SK-N-SH treated with all-trans-retinoic acid at 6 μM for 48 hours (cell line): ENCODE data around the gene F8.

Experiments used
- ARNTL ChIP-seq: fragments of 450-650 bp; formaldehyde crosslinking; IDR thresholded peaks from 2 replicates; pipeline ENCODE4 v1.5.0; 2020; ENCODE audit warnings: low read depth, mild to moderate bottlenecking, moderate library complexity, borderline replicate concordance
- CREB5 ChIP-seq: fragments of 250-450 bp; sonication (Bioruptor Pico); IDR thresholded peaks from 2 replicates; pipeline ENCODE4 v1.5.1; 2020; ENCODE audit warnings: low read depth, mild to moderate bottlenecking, moderate library complexity
- CSDC2 ChIP-seq: fragments of 250-450 bp; sonication (Bioruptor Pico); IDR thresholded peaks from 2 replicates; pipeline ENCODE4 v1.5.0; 2020; ENCODE audit warnings: mild to moderate bottlenecking, moderate library complexity
- ESRRG ChIP-seq: fragments of 250-450 bp; sonication (Bioruptor Pico); IDR thresholded peaks from 2 replicates; pipeline ENCODE4 v1.6.1; 2021; ENCODE audit warnings: mild to moderate bottlenecking
- OSR1 ChIP-seq: fragments of 250-450 bp; sonication (Bioruptor Pico); IDR thresholded peaks from 2 replicates; pipeline ENCODE4 v1.8.0; 2022; ENCODE audit warnings: moderate library complexity, mild to moderate bottlenecking, inconsistent platforms
- PATZ1 ChIP-seq: fragments of 250-450 bp; sonication (Bioruptor Pico); IDR thresholded peaks from 2 replicates; pipeline ENCODE4 v1.8.0; 2020; ENCODE audit warnings: mild to moderate bottlenecking, moderate library complexity, borderline replicate concordance
- POU6F1 ChIP-seq: fragments of 250-450 bp; sonication (Bioruptor Pico); IDR thresholded peaks from 2 replicates; pipeline ENCODE4 v1.8.0; 2021; ENCODE audit warnings: low read depth, mild to moderate bottlenecking, moderate library complexity, borderline replicate concordance
- PPARA ChIP-seq: fragments of 250-450 bp; sonication (Bioruptor Pico); IDR thresholded peaks from 2 replicates; pipeline ENCODE4 v1.5.0; 2020; ENCODE audit warnings: mild to moderate bottlenecking, borderline replicate concordance
- RARB ChIP-seq: fragments of 250-450 bp; sonication (Bioruptor Pico); IDR thresholded peaks from 2 replicates; pipeline ENCODE4 v1.8.0; 2021; ENCODE audit warnings: mild to moderate bottlenecking, moderate library complexity
- SNAI2 ChIP-seq: fragments of 250-450 bp; sonication (Bioruptor Pico); IDR thresholded peaks from 2 replicates; pipeline ENCODE4 v1.5.0; 2020; ENCODE audit warnings: mild to moderate bottlenecking, moderate library complexity
- TOX ChIP-seq: fragments of 250-450 bp; sonication (Bioruptor Pico); IDR thresholded peaks from 2 replicates; pipeline ENCODE4 v1.8.0; 2021; ENCODE audit warnings: mild to moderate bottlenecking, moderate library complexity, borderline replicate concordance
- ZFP30 ChIP-seq: fragments of 450-650 bp; formaldehyde crosslinking; IDR thresholded peaks from 2 replicates; pipeline ENCODE4 v1.5.0; 2022; ENCODE audit warnings: mild to moderate bottlenecking, moderate library complexity
- ZNF70 ChIP-seq: fragments of 450-650 bp; formaldehyde crosslinking; IDR thresholded peaks from 2 replicates; pipeline ENCODE4 v1.5.0; 2020; ENCODE audit warnings: mild to moderate bottlenecking, moderate library complexity
- ZNF8 ChIP-seq: fragments of 450-650 bp; formaldehyde crosslinking; IDR thresholded peaks from 2 replicates; pipeline ENCODE4 v1.5.0; 2020; ENCODE audit warnings: mild to moderate bottlenecking, moderate library complexity

GRCh38 chrX:154815274-154815818 lies 207.2 kb downstream of the F8 start:
- no peak for TF ChIP-seq ESRRG (CRISPR knock-in tag)
- no peak for TF ChIP-seq ARNTL
- no peak for TF ChIP-seq ZFP30 (CRISPR knock-in tag)
- TF ChIP-seq TOX (CRISPR knock-in tag), result no peak
- no peak for TF ChIP-seq ZNF70 (CRISPR knock-in tag)
- no peak for TF ChIP-seq PATZ1 (CRISPR knock-in tag)
- no peak for TF ChIP-seq POU6F1 (CRISPR knock-in tag)
- TF ChIP-seq CREB5, result no peak
- no peak for TF ChIP-seq ZNF8 (CRISPR knock-in tag)
- no peak for TF ChIP-seq PPARA (CRISPR knock-in tag)
- TF ChIP-seq CSDC2 (CRISPR knock-in tag), result no peak
- no peak for TF ChIP-seq SNAI2 (CRISPR knock-in tag)
- no peak for TF ChIP-seq OSR1
- no peak for TF ChIP-seq RARB (CRISPR knock-in tag)
